ENCODE measurements around the gene PRKG1. TPM values are rescaled to one million over a fixed set of nuclear protein-coding genes. Genes with fewer than 3 reads are reported as not detected.

Gene PRKG1
- total RNA-seq, 1 experiment from 2014 or later: 16.5 TPM

DNA sequence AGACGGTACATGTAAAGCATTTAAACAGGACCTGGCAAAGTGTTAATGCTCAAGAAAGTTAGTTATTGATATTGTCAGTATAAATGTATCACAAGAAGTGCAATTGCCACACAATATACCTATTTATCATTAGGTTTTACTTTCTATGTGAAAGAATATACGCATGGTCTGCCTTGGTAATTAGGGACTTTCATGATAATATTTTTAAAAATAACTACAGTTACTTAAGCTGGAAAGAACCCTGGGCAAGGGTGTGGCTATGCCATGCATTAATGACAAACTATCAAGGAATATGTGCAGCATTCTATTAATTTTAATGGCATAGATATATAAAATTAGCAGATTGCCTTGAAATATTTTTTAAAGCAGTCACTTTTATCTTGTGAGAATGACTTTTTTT, 433.9 kb downstream of the PRKG1 start (continued):
- TF ChIP-seq, protein P1, sequence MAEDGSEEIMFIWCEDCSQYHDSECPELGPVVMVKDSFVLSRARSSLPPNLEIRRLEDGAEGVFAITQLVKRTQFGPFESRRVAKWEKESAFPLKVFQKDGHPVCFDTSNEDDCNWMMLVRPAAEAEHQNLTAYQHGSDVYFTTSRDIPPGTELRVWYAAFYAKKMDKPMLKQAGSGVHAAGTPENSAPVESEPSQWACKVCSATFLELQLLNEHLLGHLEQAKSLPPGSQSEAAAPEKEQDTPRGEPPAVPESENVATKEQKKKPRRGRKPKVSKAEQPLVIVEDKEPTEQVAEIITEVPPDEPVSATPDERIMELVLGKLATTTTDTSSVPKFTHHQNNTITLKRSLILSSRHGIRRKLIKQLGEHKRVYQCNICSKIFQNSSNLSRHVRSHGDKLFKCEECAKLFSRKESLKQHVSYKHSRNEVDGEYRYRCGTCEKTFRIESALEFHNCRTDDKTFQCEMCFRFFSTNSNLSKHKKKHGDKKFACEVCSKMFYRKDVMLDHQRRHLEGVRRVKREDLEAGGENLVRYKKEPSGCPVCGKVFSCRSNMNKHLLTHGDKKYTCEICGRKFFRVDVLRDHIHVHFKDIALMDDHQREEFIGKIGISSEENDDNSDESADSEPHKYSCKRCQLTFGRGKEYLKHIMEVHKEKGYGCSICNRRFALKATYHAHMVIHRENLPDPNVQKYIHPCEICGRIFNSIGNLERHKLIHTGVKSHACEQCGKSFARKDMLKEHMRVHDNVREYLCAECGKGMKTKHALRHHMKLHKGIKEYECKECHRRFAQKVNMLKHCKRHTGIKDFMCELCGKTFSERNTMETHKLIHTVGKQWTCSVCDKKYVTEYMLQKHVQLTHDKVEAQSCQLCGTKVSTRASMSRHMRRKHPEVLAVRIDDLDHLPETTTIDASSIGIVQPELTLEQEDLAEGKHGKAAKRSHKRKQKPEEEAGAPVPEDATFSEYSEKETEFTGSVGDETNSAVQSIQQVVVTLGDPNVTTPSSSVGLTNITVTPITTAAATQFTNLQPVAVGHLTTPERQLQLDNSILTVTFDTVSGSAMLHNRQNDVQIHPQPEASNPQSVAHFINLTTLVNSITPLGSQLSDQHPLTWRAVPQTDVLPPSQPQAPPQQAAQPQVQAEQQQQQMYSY (CRISPR knock-in tag; IDR thresholded peaks at IDR 0.05): no peak
- TF ChIP-seq GTF2I (CRISPR knock-in tag; conservative IDR thresholded peaks at IDR 0.05): no peak
- no peak for TF ChIP-seq IRF2 (CRISPR knock-in tag; IDR thresholded peaks at IDR 0.05; ENCODE audit: borderline replicate concordance, low read depth)
- TF ChIP-seq JAZF1 (CRISPR knock-in tag; IDR thresholded peaks at IDR 0.05): no peak

DNA sequence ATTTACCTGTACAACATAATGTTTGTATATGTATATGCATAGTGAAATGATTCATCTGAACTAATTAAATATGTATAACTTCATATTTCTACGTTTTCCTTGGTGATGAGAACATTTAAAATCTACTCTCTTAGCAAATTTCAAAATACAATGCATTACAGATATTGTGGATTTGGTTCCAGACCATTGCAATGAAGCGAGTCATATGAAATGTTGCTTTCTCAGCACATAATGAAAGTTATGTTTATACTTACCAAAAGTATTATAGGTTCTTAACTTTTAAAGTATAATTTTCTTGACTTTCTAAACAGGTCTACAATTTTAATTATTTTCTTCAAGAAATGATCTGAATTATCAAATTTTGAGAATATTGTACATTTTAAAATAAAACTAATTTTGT, 435.9 kb downstream of the PRKG1 start:
- ChIA-PET POLR2A (interaction anchor here (0.6 kb wide), 1 partner anchor 602 kb away, joined by 3 read pairs; no protein-coding TSS in a partner anchor), CTCF (interaction anchor here (0.6 to 0.7 kb wide), 2 partner anchors 453 to 493 kb away, joined by 3 read pairs; no protein-coding TSS in a partner anchor)
- Mint-ChIP-seq H3K4me3 (no peak overlapping the region), H3K4me1 (no peaks in the 10 kb centered on the region), H3K36me3 (no peaks in the 10 kb centered on the region), H3K9me3 (peaks cover 4% of the 10 kb centered on the region), H3K27me3 (ENCODE audit: low read depth) (no peaks in the 10 kb centered on the region), H3K27ac (no peak overlapping the region)
- no peak for TF ChIP-seq ZNF671 (CRISPR knock-in tag; IDR thresholded peaks at IDR 0.05)
- TF ChIP-seq MYBL2 (CRISPR knock-in tag; IDR thresholded peaks at IDR 0.05): no peak
- TF ChIP-seq, protein P2, sequence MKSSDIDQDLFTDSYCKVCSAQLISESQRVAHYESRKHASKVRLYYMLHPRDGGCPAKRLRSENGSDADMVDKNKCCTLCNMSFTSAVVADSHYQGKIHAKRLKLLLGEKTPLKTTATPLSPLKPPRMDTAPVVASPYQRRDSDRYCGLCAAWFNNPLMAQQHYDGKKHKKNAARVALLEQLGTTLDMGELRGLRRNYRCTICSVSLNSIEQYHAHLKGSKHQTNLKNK (CRISPR knock-in tag; IDR thresholded peaks at IDR 0.05): no peak
- TF ChIP-seq, protein P3, sequence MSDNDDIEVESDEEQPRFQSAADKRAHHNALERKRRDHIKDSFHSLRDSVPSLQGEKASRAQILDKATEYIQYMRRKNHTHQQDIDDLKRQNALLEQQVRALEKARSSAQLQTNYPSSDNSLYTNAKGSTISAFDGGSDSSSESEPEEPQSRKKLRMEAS (CRISPR knock-in tag; IDR thresholded peaks at IDR 0.05): no peak
- TF ChIP-seq, protein P4, sequence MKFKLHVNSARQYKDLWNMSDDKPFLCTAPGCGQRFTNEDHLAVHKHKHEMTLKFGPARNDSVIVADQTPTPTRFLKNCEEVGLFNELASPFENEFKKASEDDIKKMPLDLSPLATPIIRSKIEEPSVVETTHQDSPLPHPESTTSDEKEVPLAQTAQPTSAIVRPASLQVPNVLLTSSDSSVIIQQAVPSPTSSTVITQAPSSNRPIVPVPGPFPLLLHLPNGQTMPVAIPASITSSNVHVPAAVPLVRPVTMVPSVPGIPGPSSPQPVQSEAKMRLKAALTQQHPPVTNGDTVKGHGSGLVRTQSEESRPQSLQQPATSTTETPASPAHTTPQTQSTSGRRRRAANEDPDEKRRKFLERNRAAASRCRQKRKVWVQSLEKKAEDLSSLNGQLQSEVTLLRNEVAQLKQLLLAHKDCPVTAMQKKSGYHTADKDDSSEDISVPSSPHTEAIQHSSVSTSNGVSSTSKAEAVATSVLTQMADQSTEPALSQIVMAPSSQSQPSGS (CRISPR knock-in tag; IDR thresholded peaks at IDR 0.05; ENCODE audit: borderline replicate concordance, low read depth): no peak
- TF ChIP-seq, protein P5, sequence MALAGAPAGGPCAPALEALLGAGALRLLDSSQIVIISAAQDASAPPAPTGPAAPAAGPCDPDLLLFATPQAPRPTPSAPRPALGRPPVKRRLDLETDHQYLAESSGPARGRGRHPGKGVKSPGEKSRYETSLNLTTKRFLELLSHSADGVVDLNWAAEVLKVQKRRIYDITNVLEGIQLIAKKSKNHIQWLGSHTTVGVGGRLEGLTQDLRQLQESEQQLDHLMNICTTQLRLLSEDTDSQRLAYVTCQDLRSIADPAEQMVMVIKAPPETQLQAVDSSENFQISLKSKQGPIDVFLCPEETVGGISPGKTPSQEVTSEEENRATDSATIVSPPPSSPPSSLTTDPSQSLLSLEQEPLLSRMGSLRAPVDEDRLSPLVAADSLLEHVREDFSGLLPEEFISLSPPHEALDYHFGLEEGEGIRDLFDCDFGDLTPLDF (CRISPR knock-in tag; IDR thresholded peaks at IDR 0.05): no peak
- TF ChIP-seq, protein P6, sequence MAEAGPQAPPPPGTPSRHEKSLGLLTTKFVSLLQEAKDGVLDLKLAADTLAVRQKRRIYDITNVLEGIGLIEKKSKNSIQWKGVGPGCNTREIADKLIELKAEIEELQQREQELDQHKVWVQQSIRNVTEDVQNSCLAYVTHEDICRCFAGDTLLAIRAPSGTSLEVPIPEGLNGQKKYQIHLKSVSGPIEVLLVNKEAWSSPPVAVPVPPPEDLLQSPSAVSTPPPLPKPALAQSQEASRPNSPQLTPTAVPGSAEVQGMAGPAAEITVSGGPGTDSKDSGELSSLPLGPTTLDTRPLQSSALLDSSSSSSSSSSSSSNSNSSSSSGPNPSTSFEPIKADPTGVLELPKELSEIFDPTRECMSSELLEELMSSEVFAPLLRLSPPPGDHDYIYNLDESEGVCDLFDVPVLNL (CRISPR knock-in tag; IDR thresholded peaks at IDR 0.05; ENCODE audit: borderline replicate concordance, low read depth): no peak
- TF ChIP-seq, protein P7, sequence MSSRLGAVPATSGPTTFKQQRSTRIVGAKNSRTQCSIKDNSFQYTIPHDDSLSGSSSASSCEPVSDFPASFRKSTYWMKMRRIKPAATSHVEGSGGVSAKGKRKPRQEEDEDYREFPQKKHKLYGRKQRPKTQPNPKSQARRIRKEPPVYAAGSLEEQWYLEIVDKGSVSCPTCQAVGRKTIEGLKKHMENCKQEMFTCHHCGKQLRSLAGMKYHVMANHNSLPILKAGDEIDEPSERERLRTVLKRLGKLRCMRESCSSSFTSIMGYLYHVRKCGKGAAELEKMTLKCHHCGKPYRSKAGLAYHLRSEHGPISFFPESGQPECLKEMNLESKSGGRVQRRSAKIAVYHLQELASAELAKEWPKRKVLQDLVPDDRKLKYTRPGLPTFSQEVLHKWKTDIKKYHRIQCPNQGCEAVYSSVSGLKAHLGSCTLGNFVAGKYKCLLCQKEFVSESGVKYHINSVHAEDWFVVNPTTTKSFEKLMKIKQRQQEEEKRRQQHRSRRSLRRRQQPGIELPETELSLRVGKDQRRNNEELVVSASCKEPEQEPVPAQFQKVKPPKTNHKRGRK (CRISPR knock-in tag; IDR thresholded peaks at IDR 0.05; ENCODE audit: borderline replicate concordance): no peak
- TF ChIP-seq SOX15 (CRISPR knock-in tag; IDR thresholded peaks at IDR 0.05): no peak
- TF ChIP-seq IRF2 (CRISPR knock-in tag; IDR thresholded peaks at IDR 0.05; ENCODE audit: borderline replicate concordance, low read depth): no peak
- no peak for TF ChIP-seq NR3C1 (CRISPR knock-in tag; conservative IDR thresholded peaks at IDR 0.05; ENCODE audit: low read depth)
- ATAC-seq (no peak), DNase-seq (ENCODE audit: low spot score) (no peak)

Data from WTC11 (cell line).